SK-N-SH treated with all-trans-retinoic acid at 6 μM for 48 hours (cell line): ENCODE results near the gene PMAIP1.

Experiments
- ZFP30 ChIP-seq: fragments of 450-650 bp; formaldehyde crosslinking; IDR thresholded peaks from 2 replicates; pipeline ENCODE4 v1.5.0; 2022; ENCODE audit warnings: mild to moderate bottlenecking, moderate library complexity
- TF ChIP-seq, protein P1 (sequence below): fragments of 250-450 bp; sonication (Bioruptor Pico); IDR thresholded peaks from 2 replicates; pipeline ENCODE4 v1.8.0; 2020; ENCODE audit warnings: mild to moderate bottlenecking, moderate library complexity, borderline replicate concordance

DNA sequence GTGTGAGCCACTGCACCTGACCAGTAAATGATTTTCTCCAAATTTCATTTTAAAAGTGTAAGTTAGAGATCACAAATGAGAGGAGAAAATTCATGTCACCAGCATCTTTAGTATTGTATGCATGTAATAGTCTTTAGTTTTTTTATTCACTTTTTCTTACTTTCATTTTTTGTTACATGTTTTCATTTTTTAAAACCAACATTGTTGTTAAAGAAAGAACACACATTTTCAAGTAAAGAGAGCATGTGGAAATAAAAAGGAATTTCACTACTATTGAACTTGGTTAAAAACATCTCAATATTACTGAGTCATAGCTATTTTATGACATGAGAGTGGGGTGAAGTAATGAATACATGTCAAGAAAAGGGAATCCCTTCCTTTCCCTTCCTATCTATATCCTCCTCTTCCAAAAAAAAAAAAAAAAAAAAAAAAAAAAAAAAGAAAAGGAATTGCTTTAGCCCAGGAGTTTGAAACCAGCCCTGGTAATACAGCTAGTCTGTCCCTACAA lies 29.1 kb upstream of the PMAIP1 start:
- TF ChIP-seq, protein P1, sequence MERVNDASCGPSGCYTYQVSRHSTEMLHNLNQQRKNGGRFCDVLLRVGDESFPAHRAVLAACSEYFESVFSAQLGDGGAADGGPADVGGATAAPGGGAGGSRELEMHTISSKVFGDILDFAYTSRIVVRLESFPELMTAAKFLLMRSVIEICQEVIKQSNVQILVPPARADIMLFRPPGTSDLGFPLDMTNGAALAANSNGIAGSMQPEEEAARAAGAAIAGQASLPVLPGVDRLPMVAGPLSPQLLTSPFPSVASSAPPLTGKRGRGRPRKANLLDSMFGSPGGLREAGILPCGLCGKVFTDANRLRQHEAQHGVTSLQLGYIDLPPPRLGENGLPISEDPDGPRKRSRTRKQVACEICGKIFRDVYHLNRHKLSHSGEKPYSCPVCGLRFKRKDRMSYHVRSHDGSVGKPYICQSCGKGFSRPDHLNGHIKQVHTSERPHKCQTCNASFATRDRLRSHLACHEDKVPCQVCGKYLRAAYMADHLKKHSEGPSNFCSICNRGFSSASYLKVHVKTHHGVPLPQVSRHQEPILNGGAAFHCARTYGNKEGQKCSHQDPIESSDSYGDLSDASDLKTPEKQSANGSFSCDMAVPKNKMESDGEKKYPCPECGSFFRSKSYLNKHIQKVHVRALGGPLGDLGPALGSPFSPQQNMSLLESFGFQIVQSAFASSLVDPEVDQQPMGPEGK (CRISPR knock-in tag), result no peak
- TF ChIP-seq ZFP30, result no peak
